Right atrium auricular region (tissue), 2 donors: ENCODE data around the gene RNFT2. TPM values are rescaled to one million over a fixed set of nuclear protein-coding genes. Genes with fewer than 3 reads are reported as not detected.
A peak's percentile ranks its signal among the peaks of the same experiment; 100 is the strongest.

Experiments
- DNase-seq: peaks from one replicate; pipeline ENCODE4 v3.0.0-alpha.2; 2019; ENCODE audit warnings: low spot score
- H3K27ac ChIP-seq, 2 donors: fragments of 200-600 bp; sonication (generic); 1 replicate in 1 of 2; 2 replicates in 1 of 2; pipeline ENCODE4 v1.5.1; 2016 to 2019
- H3K27me3 ChIP-seq, 2 donors: fragments of 200-600 bp; sonication (generic); one replicate each; pipeline versions ENCODE4 v1.5.1 to v1.6.0; 2017 to 2019
- H3K36me3 ChIP-seq: fragments of 200-600 bp; sonication (generic); one replicate; pipeline ENCODE4 v1.5.1; 2016
- H3K4me1 ChIP-seq, 2 donors: fragments of 200-600 bp; sonication (generic); one replicate each; pipeline versions ENCODE4 v1.5.1 to v1.6.0; 2017 to 2019
- H3K4me3 ChIP-seq, 2 donors: fragments of 200-600 bp; sonication (generic); 1 replicate in 1 of 2; 2 replicates in 1 of 2; pipeline ENCODE4 v1.5.1; 2017 to 2019; ENCODE audit warnings: mild to moderate bottlenecking in 1 of 2, moderate library complexity in 1 of 2
- H3K9me3 ChIP-seq, 2 donors: fragments of 200-600 bp; sonication (generic); one replicate each; pipeline ENCODE4 v1.5.1; 2019
- total RNA-seq, 2 donors: library from RNA; depleted of rRNA; stranded (reverse); fragments of >200 nt; gene quantifications; one replicate each; pipeline ENCODE4 v1.1.0, GENCODE V29; 2016
- TF ChIP-seq, protein P1 (sequence below), 2 donors: fragments of 200-600 bp; sonication (generic); IDR thresholded peaks; one replicate each; pipeline ENCODE4 v1.5.1; 2019; ENCODE audit warnings: antibody characterized with exemption in 2 of 2

Gene RNFT2
- total RNA-seq, 2 donors from 2014 or later, result 0.89 to 1.1 TPM

DNA sequence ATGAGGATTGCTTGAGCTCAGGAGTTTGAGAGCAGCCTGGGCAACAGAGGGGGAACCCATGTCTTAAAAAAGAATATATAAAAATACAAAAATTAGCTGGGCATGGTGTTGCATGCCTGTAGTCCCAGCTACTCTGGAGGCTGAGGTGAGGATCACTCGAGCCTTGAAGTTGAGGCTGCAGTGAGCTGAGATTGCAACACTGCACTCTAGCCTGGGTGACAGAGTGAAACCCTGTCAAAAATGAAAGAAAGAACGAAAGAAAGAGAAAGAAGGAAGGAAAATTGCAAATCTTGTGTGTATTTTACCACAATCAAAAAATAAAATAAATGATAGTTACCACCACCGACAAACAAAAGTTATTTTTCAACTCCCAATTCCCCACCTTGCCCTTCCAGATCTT, 45.5 kb upstream of the RNFT2 start:
- TF ChIP-seq, protein P1, sequence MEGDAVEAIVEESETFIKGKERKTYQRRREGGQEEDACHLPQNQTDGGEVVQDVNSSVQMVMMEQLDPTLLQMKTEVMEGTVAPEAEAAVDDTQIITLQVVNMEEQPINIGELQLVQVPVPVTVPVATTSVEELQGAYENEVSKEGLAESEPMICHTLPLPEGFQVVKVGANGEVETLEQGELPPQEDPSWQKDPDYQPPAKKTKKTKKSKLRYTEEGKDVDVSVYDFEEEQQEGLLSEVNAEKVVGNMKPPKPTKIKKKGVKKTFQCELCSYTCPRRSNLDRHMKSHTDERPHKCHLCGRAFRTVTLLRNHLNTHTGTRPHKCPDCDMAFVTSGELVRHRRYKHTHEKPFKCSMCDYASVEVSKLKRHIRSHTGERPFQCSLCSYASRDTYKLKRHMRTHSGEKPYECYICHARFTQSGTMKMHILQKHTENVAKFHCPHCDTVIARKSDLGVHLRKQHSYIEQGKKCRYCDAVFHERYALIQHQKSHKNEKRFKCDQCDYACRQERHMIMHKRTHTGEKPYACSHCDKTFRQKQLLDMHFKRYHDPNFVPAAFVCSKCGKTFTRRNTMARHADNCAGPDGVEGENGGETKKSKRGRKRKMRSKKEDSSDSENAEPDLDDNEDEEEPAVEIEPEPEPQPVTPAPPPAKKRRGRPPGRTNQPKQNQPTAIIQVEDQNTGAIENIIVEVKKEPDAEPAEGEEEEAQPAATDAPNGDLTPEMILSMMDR (IDR thresholded peaks at IDR 0.05), result no peak
- Histone ChIP-seq H3K4me1 (peaks cover 0 to 31% of the 10 kb centered on the region in 2 donors), H3K36me3 (no peaks in the 10 kb centered on the region), H3K27ac (no peak overlapping the region), H3K27me3 (peaks cover 0 to 2% of the 10 kb centered on the region in 2 donors), H3K4me3 (no peak overlapping the region), H3K9me3 (no peaks in the 10 kb centered on the region)
- DNase-seq, result no peak

DNA sequence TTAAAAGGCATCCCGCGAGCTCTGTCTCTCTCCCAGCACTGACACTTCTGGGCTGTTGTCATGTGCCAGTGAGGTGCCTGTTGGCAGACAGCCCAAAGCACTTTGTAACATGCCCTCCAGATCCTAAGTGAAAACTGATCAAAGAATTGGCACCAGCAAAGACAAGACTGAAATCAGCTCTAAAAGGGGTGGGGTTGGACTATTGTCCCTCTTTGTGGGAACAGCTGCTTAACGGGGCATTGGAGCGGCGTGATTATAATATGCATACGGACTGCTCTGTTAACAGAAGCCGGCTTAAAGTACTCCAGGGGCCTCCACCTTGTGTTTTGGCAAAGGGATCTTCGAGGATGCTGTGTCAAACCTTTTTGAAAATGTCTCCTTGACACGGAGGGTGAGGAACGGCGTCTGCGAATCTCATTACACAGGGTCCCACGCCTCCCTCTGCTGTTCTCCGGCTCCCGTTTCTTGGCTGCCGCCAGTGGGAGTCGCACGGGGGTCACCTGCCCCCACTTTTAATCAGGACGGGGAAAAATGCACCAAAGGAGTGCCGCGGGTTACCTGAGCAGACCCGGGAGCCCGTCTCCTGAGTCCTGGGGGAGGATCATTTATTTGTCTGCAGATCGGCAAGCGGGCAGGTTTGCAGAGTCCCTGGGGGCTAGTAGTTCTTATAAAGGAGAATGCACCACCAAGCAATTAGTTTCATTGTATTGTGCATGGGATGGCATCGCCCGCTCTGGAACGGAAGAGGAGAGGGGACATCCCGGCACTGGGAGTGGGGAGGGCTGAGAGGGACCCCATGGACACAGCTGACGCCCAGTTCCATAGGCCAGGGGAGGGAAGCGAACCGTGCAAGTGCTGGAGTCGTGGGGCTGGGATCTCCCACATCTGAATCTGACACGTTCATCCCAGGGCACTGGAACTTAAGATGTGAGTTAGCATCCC, 44.6 kb upstream of the RNFT2 start:
- TF ChIP-seq, protein P1 (IDR thresholded peaks at IDR 0.05), result peak in 1 of 2 donors; percentile 21
- no peak for DNase-seq
- no peaks in the 10 kb centered on the region for H3K9me3 ChIP-seq
- peaks cover 0 to 33% of the 10 kb centered on the region in 2 donors for H3K4me1 ChIP-seq
- no peak overlapping the region for H3K27ac ChIP-seq
- peaks cover 0 to 2% of the 10 kb centered on the region in 2 donors for H3K27me3 ChIP-seq
- no peaks in the 10 kb centered on the region for H3K36me3 ChIP-seq
- H3K4me3 ChIP-seq, result peak overlapping the region; percentile 17 to 38

DNA sequence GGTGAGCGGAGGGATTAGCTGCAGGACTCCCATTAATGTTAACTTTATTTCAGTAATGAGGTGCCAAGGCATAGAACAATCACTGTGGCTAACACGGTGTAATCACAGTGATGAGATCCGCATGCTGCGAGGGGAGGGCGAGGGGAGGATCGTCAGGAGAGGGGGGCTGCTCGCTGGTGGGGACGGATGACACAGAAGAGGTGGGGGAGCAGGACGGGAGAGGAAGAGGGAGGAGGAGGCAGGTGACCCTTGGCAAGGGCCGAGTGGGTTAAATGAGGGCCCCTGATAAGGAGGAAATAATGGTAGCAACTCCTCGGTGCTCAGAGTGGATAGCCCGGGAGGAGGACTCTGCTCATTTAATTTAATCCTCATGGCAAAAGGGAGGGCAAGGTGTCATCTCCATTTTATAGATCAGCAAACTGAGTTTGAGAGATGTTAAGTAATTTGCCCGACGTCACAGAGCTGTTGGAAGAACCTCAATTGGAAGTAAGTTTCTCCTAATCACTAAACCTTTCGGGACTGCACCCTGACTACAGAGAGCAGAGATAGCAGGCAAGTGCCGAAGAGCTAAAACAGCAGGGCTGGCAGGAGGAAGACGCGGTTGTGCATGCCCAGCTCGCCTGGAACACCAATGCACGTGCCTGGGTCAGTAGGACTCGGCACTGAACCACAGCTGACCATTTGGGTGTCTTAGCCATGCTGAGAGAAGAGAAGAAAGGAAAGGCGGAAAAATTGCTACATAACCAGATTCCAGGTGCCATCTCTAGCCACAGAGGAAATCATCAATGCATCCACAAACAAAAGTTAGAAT, 43.3 kb upstream of the RNFT2 start:
- no peak for DNase-seq
- no peaks in the 10 kb centered on the region for H3K36me3 ChIP-seq
- H3K9me3 ChIP-seq, result no peaks in the 10 kb centered on the region
- H3K4me3 ChIP-seq, result peak overlapping the region in 1 of 2 donors; percentile 5
- TF ChIP-seq, protein P1 (IDR thresholded peaks at IDR 0.05), result no peak
- no peak overlapping the region for H3K27ac ChIP-seq
- peaks cover 0 to 33% of the 10 kb centered on the region in 2 donors for H3K4me1 ChIP-seq
- H3K27me3 ChIP-seq, result peaks cover 0 to 2% of the 10 kb centered on the region in 2 donors

DNA sequence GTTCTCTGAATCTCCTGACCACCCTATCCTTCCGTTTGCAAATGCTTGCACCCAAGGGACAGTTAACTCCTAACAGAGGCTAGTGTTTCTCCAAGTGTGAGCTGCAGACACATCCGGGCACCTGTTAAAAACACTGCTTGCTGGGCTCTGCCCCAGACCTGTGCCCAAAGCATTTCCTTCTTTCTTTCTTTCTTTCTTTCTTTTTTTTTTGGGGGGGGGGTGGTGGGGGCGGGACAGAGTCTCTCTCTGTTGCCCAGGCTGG, 42.7 kb upstream of the RNFT2 start:
- peaks cover 0 to 2% of the 10 kb centered on the region in 2 donors for H3K27me3 ChIP-seq
- H3K27ac ChIP-seq, result no peak overlapping the region
- H3K9me3 ChIP-seq, result no peaks in the 10 kb centered on the region
- H3K4me1 ChIP-seq, result peaks cover 0 to 33% of the 10 kb centered on the region in 2 donors
- no peaks in the 10 kb centered on the region for H3K36me3 ChIP-seq
- TF ChIP-seq, protein P1 (IDR thresholded peaks at IDR 0.05), result no peak
- H3K4me3 ChIP-seq, result no peak overlapping the region
- DNase-seq, result no peak

DNA sequence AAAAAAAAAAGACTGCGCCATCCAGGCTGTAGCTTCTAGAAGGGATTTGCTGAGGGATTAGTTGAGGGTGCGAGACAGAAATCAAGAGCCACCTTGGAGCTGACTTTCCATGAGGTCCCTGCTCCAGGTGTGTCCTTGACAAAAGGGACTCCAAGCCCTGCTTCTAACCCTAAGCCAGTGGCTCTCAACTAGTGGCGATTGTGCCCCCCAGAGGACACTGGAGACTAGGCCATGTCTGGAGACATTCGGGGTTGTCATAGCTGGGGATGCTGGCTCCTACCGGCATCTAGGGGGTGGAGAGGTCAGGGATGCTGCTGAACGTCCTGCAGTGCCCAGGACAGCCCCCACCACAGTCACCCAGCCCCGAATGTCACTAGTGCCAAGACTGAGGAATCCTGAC, 40.8 kb upstream of the RNFT2 start:
- no peak for DNase-seq
- Histone ChIP-seq H3K4me1 (peaks cover 0 to 33% of the 10 kb centered on the region in 2 donors), H3K36me3 (no peaks in the 10 kb centered on the region), H3K27ac (no peak overlapping the region), H3K4me3 (no peak overlapping the region), H3K9me3 (no peaks in the 10 kb centered on the region), H3K27me3 (peaks cover 0 to 2% of the 10 kb centered on the region in 2 donors)
- TF ChIP-seq, protein P1 (IDR thresholded peaks at IDR 0.05), result peak in 1 of 2 donors; percentile 39
